GM23338 (cell line): ENCODE measurements around the gene PTPRN2. TPM values are rescaled to one million over a fixed set of nuclear protein-coding genes. Genes with fewer than 3 reads are reported as not detected.

Experiments used
- ATAC-seq: fragments of 200-7000 bp; cut with Tn5 transposase; 3 replicates; pipeline ENCODE4 v1.9.1; 2020
- DNase-seq: peaks from one replicate; pipeline ENCODE4 v3.0.0-alpha.2; 2015; ENCODE audit warnings: low spot score
- H2AFZ ChIP-seq: fragments of 200-600 bp; sonication (generic); 2 replicates; pipeline ENCODE4 v1.8.0; 2016; ENCODE audit warnings: antibody characterized with exemption, mild to moderate bottlenecking, moderate library complexity
- H3F3A ChIP-seq: fragments of 200-600 bp; sonication (generic); replicated peaks from 2 replicates; pipeline ENCODE4 v1.8.0; 2017; ENCODE audit warnings: antibody characterized with exemption, mixed run types, low read depth
- H3K27ac ChIP-seq: fragments of 200-600 bp; sonication (generic); 2 replicates; pipeline ENCODE4 v1.6.1; 2016; ENCODE audit warnings: low read depth
- H3K27me3 ChIP-seq: fragments of 200-600 bp; sonication (generic); 2 replicates; pipeline ENCODE4 v1.8.0; 2016; ENCODE audit warnings: mild to moderate bottlenecking, mixed run types, moderate library complexity; ENCODE audit not compliant: insufficient read depth
- H3K36me3 ChIP-seq: fragments of 200-600 bp; sonication (generic); 2 replicates; pipeline ENCODE4 v1.8.0; 2016; ENCODE audit warnings: mild to moderate bottlenecking; ENCODE audit not compliant: insufficient read depth
- H3K4me1 ChIP-seq: fragments of 200-600 bp; sonication (generic); 2 replicates; pipeline ENCODE4 v1.8.0; 2016; ENCODE audit warnings: mild to moderate bottlenecking, moderate library complexity; ENCODE audit not compliant: insufficient read depth
- H3K4me2 ChIP-seq: fragments of 200-600 bp; sonication (generic); 2 replicates; pipeline ENCODE4 v1.7.1; 2017; ENCODE audit warnings: mixed run types
- H3K4me3 ChIP-seq: fragments of 200-600 bp; sonication (generic); 2 replicates; pipeline ENCODE4 v1.6.1; 2016; ENCODE audit warnings: mixed run types
- H3K79me2 ChIP-seq: fragments of 200-600 bp; sonication (generic); replicated peaks from 2 replicates; pipeline ENCODE4 v1.8.0; 2017; ENCODE audit warnings: mild to moderate bottlenecking; ENCODE audit not compliant: insufficient read depth
- H3K9me2 ChIP-seq: fragments of 200-600 bp; sonication (generic); 2 replicates; pipeline ENCODE4 v1.8.0; 2017; ENCODE audit not compliant: insufficient read depth
- H4K20me1 ChIP-seq: fragments of 200-600 bp; sonication (generic); replicated peaks from 2 replicates; pipeline ENCODE4 v1.8.0; 2017; ENCODE audit warnings: mild to moderate bottlenecking; ENCODE audit not compliant: insufficient read depth
- H3K27ac Mint-ChIP-seq: 2 replicates; pipeline ENCODE4 v1.8.0; 2020; ENCODE audit warnings: inconsistent platforms, mild to moderate bottlenecking, moderate library complexity, mixed read lengths
- H3K27me3 Mint-ChIP-seq: 3 replicates; pipeline ENCODE4 v1.8.0; 2022; ENCODE audit warnings: low read depth, mild to moderate bottlenecking, moderate library complexity, mixed read lengths, inconsistent platforms; ENCODE audit not compliant: insufficient read depth, poor library complexity
- H3K36me3 Mint-ChIP-seq: 3 replicates; pipeline ENCODE4 v1.8.0; 2021; ENCODE audit warnings: low read depth, mild to moderate bottlenecking, inconsistent platforms, moderate library complexity, mixed read lengths
- H3K4me1 Mint-ChIP-seq: 3 replicates; pipeline ENCODE4 v1.8.0; 2020; ENCODE audit warnings: mild to moderate bottlenecking, inconsistent platforms, mixed read lengths
- H3K4me3 Mint-ChIP-seq: 3 replicates; pipeline ENCODE4 v1.8.0; 2021; ENCODE audit warnings: moderate library complexity, mild to moderate bottlenecking, inconsistent platforms, mixed read lengths
- H3K9me3 Mint-ChIP-seq: 3 replicates; pipeline ENCODE4 v1.8.0; 2020; ENCODE audit warnings: moderate library complexity, mild to moderate bottlenecking, inconsistent platforms, mixed read lengths
- CTCF ChIP-seq, 2 experiments: fragments of 200-600 bp in 1 of 2; sonication (generic) in 1 of 2; conservative IDR thresholded peaks; 2 replicates each; pipeline versions ENCODE4 v1.5.1 to v1.6.1; 2016 to 2017; ENCODE audit warnings: antibody characterized with exemption in 2 of 2, low read depth in 2 of 2, mild to moderate bottlenecking in 2 of 2, moderate library complexity in 1 of 2
- ETS1 ChIP-seq: IDR thresholded peaks from 2 replicates; pipeline ENCODE4 v1.6.1; 2016; ENCODE audit warnings: antibody characterized with exemption
- EZH2 ChIP-seq: fragments of 200-600 bp; sonication (generic); IDR thresholded peaks from one replicate; pipeline ENCODE4 v1.8.0; 2017; ENCODE audit warnings: antibody characterized with exemption, mild to moderate bottlenecking, low read depth; ENCODE audit not compliant: unreplicated experiment
- ZNF114 ChIP-seq: fragments of 250-450 bp; sonication (Bioruptor Pico); IDR thresholded peaks from 2 replicates; pipeline ENCODE4 v1.5.0; 2020; ENCODE audit warnings: mild to moderate bottlenecking, moderate library complexity
- ZNF462 ChIP-seq: fragments of 250-450 bp; sonication (Bioruptor Pico); IDR thresholded peaks from 2 replicates; pipeline ENCODE4 v1.5.0; 2020; ENCODE audit warnings: mild to moderate bottlenecking, moderate library complexity
- polyA plus RNA-seq: library from polyadenylated mRNA; unstranded; fragments of >200 nt; fragmentation: Nextera tagmentation; extraction: Ambion mirVana; gene quantifications from 2 replicates; pipeline ENCODE4 v1.2.1, GENCODE V29; 2016
- total RNA-seq: library from RNA; depleted of rRNA; stranded (reverse); fragments of >200 nt; shearing (Covaris generic); gene quantifications from 2 replicates; pipeline ENCODE4 v1.2.3, GENCODE V29; 2014

Gene PTPRN2
- total and polyA plus RNA-seq, 2 experiments from 2014 or later, result 0.87 to 4.0 TPM

GRCh38 chr7:158473221-158473620 lies 114.4 kb downstream of the PTPRN2 start:
- H3K9me2 ChIP-seq, result no peaks in the 10 kb centered on the region
- ATAC-seq (peak; percentile 16; the same call in 2 of the 3 replicates), DNase-seq (peak; percentile 68)
- Mint-ChIP-seq H3K27ac (no peak overlapping the region), H3K4me1 (peaks cover 43% of the 10 kb centered on the region), H3K36me3 (peaks cover 27% of the 10 kb centered on the region), H3K27me3 (peaks cover 16% of the 10 kb centered on the region), H3K9me3 (peaks cover 93% of the 10 kb centered on the region), H3K4me3 (no peak overlapping the region; the same call in 2 of the 3 replicates)
- 0 out of 2 replicates have a peak overlapping the region, but pooled peaks have one; percentile 15 for H3K4me2 ChIP-seq
- no peaks in the 10 kb centered on the region; the same call in 1 of the 2 replicates for H3K36me3 ChIP-seq
- peaks cover 14% of the 10 kb centered on the region; the same call in 1 of the 2 replicates for H3F3A ChIP-seq
- H2AFZ ChIP-seq, result no peak overlapping the region
- 0 out of 2 replicates have a peak overlapping the region, but pooled peaks have one; percentile 51 for H3K27ac ChIP-seq
- no peak overlapping the region for H3K4me3 ChIP-seq
- TF ChIP-seq CTCF (conservative IDR thresholded peaks at IDR 0.05; ENCODE audit: low read depth in 2 of 2) (no peak), ZNF462 (CRISPR knock-in tag) (no peak), ETS1 (no peak), ZNF114 (CRISPR knock-in tag) (no peak), EZH2 (no peak)
- no peaks in the 10 kb centered on the region for H4K20me1 ChIP-seq
- H3K27me3 ChIP-seq, result no peaks in the 10 kb centered on the region
- peaks cover 41% of the 10 kb centered on the region for H3K4me1 ChIP-seq
- no peaks in the 10 kb centered on the region for H3K79me2 ChIP-seq
